GM19043 (cell line): ENCODE measurements around the gene PDE4B.
"Not testable (repeated sequence)": the region's sequence is repeated elsewhere in the genome, so short reads cannot be mapped to it uniquely, and the experiment has no call there.

Experiments
- ATAC-seq: cut with Tn5 transposase; IDR thresholded peaks from one replicate; pipeline ENCODE4 v1.9.1; 2021; ENCODE audit warnings: low read depth; ENCODE audit not compliant: unreplicated experiment

The PDE4B gene

GRCh38 chr1:65813956-65814355 is 21.3 kb downstream of the PDE4B start:
- no peak for ATAC-seq

DNA sequence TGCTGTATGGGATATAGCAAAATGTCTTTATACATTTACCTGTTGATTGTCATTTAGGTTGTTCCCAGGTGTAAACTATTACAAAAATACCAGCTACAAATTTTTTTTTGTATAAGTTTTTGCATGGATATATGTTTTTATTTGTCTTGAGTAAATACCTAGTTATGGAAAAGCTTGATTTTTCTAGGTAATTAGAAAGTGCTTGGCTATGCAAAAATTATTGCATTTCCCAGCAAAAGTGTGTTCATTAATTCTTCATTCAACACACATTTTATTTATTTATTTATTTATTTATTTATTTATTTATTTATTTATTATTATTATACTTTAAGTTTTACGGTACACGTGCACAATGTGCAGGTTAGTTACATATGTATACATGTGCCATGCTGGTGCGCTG is 22.1 kb downstream of the PDE4B start:
- ATAC-seq, result no peak

DNA sequence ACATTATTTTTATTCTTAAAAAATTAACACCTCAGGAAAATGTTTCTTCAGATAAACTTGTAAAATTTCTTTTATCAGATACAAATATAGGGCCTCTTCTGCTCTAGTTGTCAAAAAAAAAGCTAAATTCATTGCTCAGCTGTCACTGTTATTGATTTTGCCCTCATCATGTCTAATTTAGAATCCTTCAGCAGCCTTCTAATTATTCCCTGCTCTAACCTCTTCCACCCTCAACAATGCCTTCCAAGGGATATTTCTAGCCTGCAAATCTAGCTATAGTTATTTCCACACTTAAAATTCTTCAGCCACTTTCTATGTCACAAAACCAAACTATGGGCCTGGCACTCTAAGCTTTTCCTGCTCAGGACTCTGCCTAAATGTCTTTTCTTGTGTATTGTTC is 25.2 kb downstream of the PDE4B start:
- ATAC-seq, result no peak

- ATAC-seq, result no peak
These were observed 26.3 kb downstream of the PDE4B start for GRCh38 chr1:65818966-65819365.

- ATAC-seq, result no peak
These were observed 28.3 kb downstream of the PDE4B start for GRCh38 chr1:65820983-65821382.

DNA sequence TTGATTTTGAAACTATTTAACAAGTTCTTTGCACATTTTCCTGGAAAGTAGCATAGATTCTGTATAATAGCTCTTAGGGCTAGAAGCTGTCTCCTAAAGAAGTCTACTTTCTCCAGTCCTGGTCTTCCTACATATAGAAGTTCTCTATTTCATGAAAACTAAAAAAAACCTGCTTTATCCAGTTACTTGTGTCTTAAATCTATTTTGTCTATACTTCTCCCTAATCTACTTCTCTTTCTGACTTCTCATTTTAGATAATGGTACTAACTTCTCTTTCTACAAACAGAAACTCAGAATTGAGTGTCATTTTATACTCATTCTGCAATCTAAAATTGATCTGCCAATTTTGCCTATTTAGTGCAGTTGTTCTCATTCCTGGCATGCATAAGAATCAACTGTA is 28.7 kb downstream of the PDE4B start:
- ATAC-seq, result no peak

GRCh38 chr1:65824103-65824502 is 31.4 kb downstream of the PDE4B start:
- ATAC-seq, result no peak

DNA sequence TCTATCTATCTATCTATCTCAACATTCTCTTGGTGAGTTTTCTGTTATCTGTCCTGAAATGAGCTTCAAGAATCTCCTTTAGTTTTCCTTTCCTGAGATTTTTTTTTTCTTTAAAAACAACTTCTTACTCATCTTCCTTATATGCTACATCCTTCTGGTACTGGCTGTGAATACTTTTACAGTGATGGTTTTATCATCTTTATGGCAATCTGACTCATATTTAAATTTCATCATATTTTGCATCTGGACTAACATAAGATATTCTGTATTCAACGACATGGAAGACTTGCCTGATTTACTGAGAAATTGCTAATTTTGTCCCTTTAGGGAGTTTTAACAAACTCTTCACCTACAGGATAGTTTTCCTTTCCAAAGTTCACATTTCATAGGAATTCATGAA is 33.0 kb downstream of the PDE4B start:
- ATAC-seq, result no peak

DNA sequence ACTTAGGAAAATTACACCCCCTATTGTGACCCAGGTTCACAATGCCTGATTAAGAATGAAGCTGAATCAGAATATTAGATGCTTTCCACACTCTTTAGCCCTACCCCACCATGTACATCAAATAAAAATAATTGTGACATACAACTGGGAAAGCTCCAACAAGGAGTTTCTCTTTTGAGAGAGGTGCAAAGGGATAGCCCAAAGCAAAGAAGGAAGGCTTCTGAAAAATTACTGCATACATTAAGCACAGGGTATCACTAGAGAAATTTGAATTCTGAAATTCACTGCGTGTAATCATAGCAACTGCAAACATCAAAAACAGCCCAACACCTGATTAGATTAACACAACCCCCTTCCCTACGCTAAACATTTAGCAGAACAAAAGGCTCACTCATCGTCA is 34.1 kb downstream of the PDE4B start:
- no peak for ATAC-seq

DNA sequence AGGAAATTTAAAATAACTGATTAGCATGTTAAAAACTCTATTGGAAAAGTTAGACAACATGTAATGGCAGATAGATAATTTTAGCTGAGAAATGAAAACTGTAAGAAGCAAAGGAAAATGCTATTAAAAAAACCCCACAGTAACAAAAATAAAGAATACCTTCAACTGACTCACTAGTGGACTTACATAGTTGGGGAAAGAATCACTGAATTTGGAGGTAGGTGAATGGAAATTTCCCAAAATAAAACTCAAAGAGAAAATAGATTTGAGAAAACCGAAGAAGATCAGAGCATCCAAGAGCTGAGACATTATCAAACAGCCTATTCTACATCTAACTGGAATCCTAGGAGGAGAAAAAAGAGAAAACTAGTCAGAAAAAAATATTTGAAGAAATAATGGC is 34.7 kb downstream of the PDE4B start:
- ATAC-seq, result no peak

- no peak for ATAC-seq
These were observed 37.6 kb downstream of the PDE4B start for GRCh38 chr1:65830306-65830705.

- no peak for ATAC-seq
These were observed 39.6 kb downstream of the PDE4B start for GRCh38 chr1:65832296-65832695.

- ATAC-seq, result no peak
These were observed 44.0 kb downstream of the PDE4B start for GRCh38 chr1:65836686-65837085.

DNA sequence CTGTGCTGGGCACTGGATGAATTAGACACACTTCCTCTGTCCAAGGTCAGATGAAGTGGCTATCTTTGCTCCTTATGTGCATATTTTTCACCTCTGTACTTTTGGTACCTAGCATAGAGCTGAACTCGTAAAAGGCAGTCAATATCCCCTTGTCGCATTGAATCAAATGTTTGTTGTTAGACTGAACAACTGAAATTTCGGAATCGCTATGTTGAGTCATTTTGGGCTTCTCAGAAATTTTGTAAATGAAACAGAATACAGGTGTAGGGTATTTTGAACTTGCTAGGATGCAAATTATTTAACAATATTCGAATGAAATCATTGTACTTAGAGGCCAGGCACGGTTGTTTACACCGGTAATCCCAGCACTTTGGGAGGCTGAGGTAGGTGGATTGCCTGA is 48.0 kb downstream of the PDE4B start:
- no peak for ATAC-seq

GRCh38 chr1:65844296-65844695 is 51.6 kb downstream of the PDE4B start:
- ATAC-seq, result no peak

DNA sequence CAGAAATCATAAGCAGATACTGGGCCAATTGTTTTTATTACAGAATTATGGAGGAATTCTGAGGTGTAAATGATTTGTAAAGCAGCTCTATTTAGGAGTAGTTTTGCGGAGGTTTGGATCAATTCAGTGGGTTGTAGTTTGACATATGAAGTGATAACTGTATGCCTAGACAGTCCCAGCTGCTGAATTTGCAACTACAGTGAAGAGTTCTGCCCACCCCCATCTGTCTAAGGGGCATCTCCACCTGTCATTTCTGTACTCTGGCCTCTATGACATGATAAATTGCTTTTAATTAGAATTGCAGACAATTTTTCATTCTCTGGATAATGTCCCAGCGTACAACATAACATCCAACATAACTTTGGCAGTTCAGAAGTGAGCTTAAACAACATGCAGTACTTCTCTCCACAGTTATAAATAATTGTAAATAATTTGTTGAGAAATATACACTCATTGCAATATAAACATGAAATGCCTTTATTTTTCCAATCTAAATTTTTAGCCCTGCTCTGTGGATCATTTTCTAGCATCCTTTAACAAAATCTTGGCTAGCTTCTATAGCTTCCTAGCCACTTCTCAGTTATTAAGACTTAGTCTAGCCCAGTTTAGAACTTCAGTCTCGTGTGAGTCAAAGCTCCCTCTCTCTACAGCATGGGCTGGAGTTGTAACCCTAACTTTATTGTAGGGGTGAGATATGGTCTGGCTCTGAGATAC is 52.3 kb downstream of the PDE4B start:
- ATAC-seq, result no peak

GRCh38 chr1:65845535-65846060 is 52.9 kb downstream of the PDE4B start:
- no peak for ATAC-seq

DNA sequence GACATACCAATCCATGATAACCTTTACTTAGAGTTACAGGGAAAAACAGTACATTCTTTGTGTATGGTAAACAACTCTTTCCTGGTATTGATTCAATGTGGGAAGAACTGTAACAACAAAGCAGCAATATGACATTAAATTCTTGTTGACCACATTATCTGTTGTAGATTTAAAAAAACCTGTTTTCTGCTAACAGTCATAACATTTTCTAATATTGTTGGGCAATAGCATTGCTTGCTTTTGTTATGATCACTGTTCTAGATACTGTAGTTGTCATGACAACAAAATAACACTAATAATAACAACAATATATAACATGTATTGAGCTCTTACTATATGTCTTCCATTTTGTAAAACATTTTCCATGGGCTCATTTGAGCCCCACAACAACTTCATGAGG is 54.2 kb downstream of the PDE4B start:
- ATAC-seq, result no peak

- ATAC-seq, result no peak
These were observed 57.6 kb downstream of the PDE4B start for GRCh38 chr1:65850281-65850680.

- ATAC-seq, result not testable (repeated sequence)
These were observed 63.9 kb downstream of the PDE4B start for GRCh38 chr1:65856591-65856990.

- no peak for ATAC-seq
These were observed 73.7 kb downstream of the PDE4B start for GRCh38 chr1:65866439-65866838.

DNA sequence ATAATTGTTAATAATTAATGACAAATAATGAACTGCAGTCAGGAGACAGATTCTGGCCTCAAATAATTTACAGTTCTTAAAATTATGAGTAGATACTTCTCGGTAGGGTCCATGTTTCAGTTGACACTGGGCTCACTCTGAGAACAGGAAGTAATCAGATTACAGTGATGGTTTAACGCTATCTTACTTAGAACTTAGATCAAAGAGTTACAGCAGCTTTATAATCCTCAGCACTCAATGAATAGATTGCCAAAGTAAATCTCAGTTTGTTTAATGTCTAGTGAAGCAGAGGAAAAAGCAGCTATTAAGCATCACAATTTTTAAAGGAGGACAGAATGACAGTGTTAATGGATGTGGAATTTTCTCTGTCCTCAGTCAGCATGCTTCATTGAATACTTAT is 79.6 kb downstream of the PDE4B start:
- ATAC-seq, result no peak

- ATAC-seq, result not testable (repeated sequence)
These were observed 85.6 kb downstream of the PDE4B start for GRCh38 chr1:65878342-65878741.
